ENCODE measurements around the gene ZC3H7B. TPM values are rescaled to one million over a fixed set of nuclear protein-coding genes. Genes with fewer than 3 reads are reported as not detected.

ZC3H7B gene
- total RNA-seq, 2 donors from 2014 or later = 56.7 to 79.1 TPM

DNA sequence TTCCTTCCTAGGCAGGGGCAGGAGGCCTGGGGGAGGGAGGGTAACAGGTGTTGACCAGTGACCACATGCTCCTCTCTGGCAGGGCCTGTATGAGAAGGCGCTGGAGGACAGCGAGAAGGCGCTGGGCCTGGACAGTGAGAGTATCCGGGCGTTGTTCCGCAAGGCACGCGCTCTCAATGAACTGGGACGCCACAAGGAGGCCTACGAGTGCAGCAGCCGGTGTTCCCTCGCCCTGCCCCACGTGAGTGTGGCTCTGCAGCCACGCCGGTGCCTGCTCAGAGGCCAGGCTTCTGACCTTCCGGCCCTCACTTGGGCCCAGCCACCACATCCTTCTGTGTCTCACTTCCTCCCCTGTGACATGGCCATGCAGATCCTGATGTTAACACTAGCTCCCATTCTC lies 25.8 kb downstream of the ZC3H7B start:
- Histone ChIP-seq H3K4me1 (replicated peaks) (no peaks in the 10 kb centered on the region), H3K9me3 (no peaks in the 10 kb centered on the region), H3K4me3 (no peak overlapping the region), H3K27me3 (replicated peaks; ENCODE audit: insufficient read depth) (no peaks in the 10 kb centered on the region), H3K36me3 (peaks cover 2 to 4% of the 10 kb centered on the region in 2 donors), H3K27ac (no peak overlapping the region)
- intact Hi-C loops (cut with DNase I) = no loop called here
- TF ChIP-seq, protein P1, sequence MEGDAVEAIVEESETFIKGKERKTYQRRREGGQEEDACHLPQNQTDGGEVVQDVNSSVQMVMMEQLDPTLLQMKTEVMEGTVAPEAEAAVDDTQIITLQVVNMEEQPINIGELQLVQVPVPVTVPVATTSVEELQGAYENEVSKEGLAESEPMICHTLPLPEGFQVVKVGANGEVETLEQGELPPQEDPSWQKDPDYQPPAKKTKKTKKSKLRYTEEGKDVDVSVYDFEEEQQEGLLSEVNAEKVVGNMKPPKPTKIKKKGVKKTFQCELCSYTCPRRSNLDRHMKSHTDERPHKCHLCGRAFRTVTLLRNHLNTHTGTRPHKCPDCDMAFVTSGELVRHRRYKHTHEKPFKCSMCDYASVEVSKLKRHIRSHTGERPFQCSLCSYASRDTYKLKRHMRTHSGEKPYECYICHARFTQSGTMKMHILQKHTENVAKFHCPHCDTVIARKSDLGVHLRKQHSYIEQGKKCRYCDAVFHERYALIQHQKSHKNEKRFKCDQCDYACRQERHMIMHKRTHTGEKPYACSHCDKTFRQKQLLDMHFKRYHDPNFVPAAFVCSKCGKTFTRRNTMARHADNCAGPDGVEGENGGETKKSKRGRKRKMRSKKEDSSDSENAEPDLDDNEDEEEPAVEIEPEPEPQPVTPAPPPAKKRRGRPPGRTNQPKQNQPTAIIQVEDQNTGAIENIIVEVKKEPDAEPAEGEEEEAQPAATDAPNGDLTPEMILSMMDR (IDR thresholded peaks at IDR 0.05) = no peak
- TF ChIP-seq POLR2A (IDR thresholded peaks at IDR 0.05) (no peak), POLR2AphosphoS5 (IDR thresholded peaks at IDR 0.05) (no peak)
- no peak for DNase-seq (ENCODE audit: low spot score)
- WGBS = 80% methylated on average over 16 of the region's 16 CpGs

DNA sequence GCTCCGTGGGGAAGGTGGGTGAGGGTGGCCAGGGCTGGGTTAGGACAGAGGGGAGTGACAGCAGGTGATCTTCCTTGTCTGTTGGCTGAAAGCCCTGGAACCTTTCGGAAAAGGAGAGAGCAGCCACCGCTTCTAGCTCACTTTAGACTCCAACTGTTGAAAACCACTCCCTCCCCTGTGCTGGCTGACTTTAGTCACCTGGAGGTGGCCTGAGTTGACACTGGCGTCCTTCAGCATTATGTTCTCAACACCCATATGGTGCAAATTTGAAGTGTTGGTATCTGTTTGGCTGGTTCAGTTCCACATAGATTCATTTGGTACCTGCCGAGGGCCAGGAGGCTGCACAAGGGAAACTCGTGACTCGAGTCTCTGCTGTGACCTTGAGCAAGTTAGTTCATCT lies 28.8 kb downstream of the ZC3H7B start:
- no peak for DNase-seq (ENCODE audit: low spot score)
- Histone ChIP-seq H3K27me3 (replicated peaks; ENCODE audit: insufficient read depth) (no peaks in the 10 kb centered on the region), H3K36me3 (peaks cover 5 to 13% of the 10 kb centered on the region in 2 donors), H3K9me3 (no peaks in the 10 kb centered on the region), H3K27ac (no peak overlapping the region), H3K4me1 (replicated peaks) (no peaks in the 10 kb centered on the region), H3K4me3 (no peak overlapping the region)
- intact Hi-C loops (cut with DNase I) = no loop called here
- WGBS = 97% methylated on average over 7 of the region's 7 CpGs
- no peak for TF ChIP-seq POLR2AphosphoS5 (IDR thresholded peaks at IDR 0.05)
- TF ChIP-seq POLR2A (IDR thresholded peaks at IDR 0.05) = no peak
- TF ChIP-seq, protein P1 (IDR thresholded peaks at IDR 0.05) = no peak

DNA sequence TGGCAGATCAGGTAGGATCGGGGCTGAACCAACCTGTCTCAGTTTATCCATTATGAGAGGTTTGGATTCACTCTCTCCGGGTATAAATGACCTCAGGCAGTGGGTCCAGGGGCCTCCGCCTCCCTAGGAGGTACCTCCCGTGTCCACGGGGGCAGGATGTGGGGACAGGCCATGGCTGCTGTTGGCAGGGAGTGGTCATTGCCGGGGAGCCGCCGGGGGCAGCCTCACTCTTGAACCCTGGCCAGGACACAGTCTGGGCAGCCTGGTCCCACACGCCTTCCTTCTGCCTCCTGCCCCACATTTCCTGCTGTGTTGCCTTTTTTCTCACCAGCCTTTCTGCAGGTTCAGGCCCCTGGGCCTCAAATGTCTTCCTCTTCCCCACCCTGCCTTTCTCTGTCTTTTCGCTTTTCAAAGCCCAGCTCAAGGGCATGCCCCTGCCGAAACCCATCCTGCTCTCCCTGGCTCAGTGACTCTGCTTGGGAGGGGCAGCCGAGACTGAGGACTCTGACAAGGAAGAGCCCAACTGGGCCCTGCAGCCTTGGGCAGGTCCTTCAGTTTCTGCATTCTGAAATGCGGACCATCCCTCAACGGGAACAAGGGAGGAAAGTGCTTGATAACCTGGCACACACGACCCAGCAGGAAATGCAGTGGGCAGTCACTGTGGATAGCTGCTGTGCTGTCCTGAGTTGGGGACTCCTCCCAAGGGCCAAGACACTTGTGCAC lies 31.1 kb downstream of the ZC3H7B start:
- Histone ChIP-seq H3K27ac (no peak overlapping the region), H3K4me3 (no peak overlapping the region), H3K36me3 (peaks cover 5 to 13% of the 10 kb centered on the region in 2 donors), H3K4me1 (replicated peaks) (no peaks in the 10 kb centered on the region), H3K9me3 (no peaks in the 10 kb centered on the region), H3K27me3 (replicated peaks; ENCODE audit: insufficient read depth) (no peaks in the 10 kb centered on the region)
- TF ChIP-seq POLR2A (IDR thresholded peaks at IDR 0.05) (no peak), POLR2AphosphoS5 (IDR thresholded peaks at IDR 0.05) (no peak)
- TF ChIP-seq, protein P1 (IDR thresholded peaks at IDR 0.05) = no peak
- DNase-seq (ENCODE audit: low spot score) = no peak
- 88% methylated on average over 15 of the region's 15 CpGs for WGBS
- intact Hi-C loops (cut with DNase I) = no loop called here

DNA sequence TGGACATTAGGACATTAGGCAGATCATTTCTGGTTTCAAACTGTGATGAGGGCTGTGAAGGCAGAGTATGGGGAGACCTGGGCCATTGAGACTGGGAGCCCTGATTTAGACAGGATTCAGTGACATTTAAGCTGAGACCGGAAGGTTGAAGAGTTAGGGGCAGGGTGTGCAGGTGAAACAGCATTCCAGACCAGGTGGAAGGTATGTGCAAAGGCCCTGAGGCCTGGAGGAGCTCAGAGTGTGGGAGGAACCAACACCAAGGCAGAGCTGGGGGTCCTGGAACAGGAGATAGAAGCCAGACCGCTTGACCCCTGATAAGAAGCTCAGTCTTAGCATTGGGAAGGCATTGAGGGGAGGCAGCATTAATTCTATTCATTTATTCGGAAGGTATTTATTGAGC lies 32.5 kb downstream of the ZC3H7B start:
- 100% methylated on average over 3 of the region's 3 CpGs for WGBS
- Histone ChIP-seq H3K36me3 (peaks cover 3 to 13% of the 10 kb centered on the region in 2 donors), H3K4me3 (no peak overlapping the region), H3K27me3 (replicated peaks; ENCODE audit: insufficient read depth) (no peaks in the 10 kb centered on the region), H3K27ac (no peak overlapping the region), H3K9me3 (no peaks in the 10 kb centered on the region), H3K4me1 (replicated peaks) (no peaks in the 10 kb centered on the region)
- no peak for DNase-seq (ENCODE audit: low spot score)
- intact Hi-C loops (cut with DNase I) = no loop called here
- TF ChIP-seq POLR2AphosphoS5 (IDR thresholded peaks at IDR 0.05) (no peak), POLR2A (IDR thresholded peaks at IDR 0.05) (no peak)
- TF ChIP-seq, protein P1 (IDR thresholded peaks at IDR 0.05) = no peak

DNA sequence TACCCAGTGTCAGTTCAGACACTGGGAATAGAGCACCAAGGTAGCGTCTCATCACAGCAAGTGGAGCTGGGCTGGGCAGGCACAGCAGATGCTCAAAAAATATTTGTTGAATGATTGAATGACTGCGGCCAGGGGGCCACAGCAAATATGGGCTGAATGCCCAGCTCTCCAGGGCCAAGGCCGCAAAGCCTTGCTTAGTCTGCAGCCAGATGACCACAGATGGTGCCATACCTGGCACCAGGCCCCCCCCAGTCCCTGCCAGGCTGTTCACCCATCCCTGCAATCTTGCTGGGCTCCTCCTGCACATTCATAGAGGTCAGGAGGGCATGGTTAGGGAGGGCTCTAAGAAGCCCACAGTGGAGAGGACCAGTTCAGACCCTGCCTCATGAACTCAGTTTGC lies 32.9 kb downstream of the ZC3H7B start:
- Histone ChIP-seq H3K27me3 (replicated peaks; ENCODE audit: insufficient read depth) (no peaks in the 10 kb centered on the region), H3K4me1 (replicated peaks) (no peaks in the 10 kb centered on the region), H3K4me3 (no peak overlapping the region), H3K9me3 (no peaks in the 10 kb centered on the region), H3K27ac (no peak overlapping the region), H3K36me3 (peaks cover 3 to 13% of the 10 kb centered on the region in 2 donors)
- TF ChIP-seq, protein P1 (IDR thresholded peaks at IDR 0.05) = no peak
- no peak for TF ChIP-seq POLR2AphosphoS5 (IDR thresholded peaks at IDR 0.05)
- 86% methylated on average over 3 of the region's 3 CpGs for WGBS
- DNase-seq (ENCODE audit: low spot score) = no peak
- intact Hi-C loops (cut with DNase I) = no loop called here

All from prostate gland (tissue), 2 donors.